HG02642 (cell line): ENCODE results near the gene ARHGEF18.
A peak's percentile ranks its signal among the peaks of the same experiment; 100 is the strongest.
"Not testable (repeated sequence)": the region's sequence is repeated elsewhere in the genome, so short reads cannot be mapped to it uniquely, and the experiment has no call there.

Experiments
- ATAC-seq: cut with Tn5 transposase; IDR thresholded peaks from one replicate; pipeline ENCODE4 v1.9.1; 2021; ENCODE audit warnings: mild to moderate bottlenecking; ENCODE audit not compliant: unreplicated experiment, poor library complexity

ARHGEF18 gene

GRCh38 chr19:7348587-7349230 lies at the start of gene ARHGEF18:
Gene ARHGEF18 (plus strand): TSS chr19:7348937. CDS start chr19:7362891, 13,954 bp downstream.
- no peak for ATAC-seq

- ATAC-seq: no peak
Measured at GRCh38 chr19:7301525-7301924, 47.2 kb upstream of the ARHGEF18 start.

- ATAC-seq: no peak
Measured at GRCh38 chr19:7303470-7303869, 45.3 kb upstream of the ARHGEF18 start.

- no peak for ATAC-seq
Measured at GRCh38 chr19:7304200-7304599, 44.5 kb upstream of the ARHGEF18 start.

- no peak for ATAC-seq
Measured at GRCh38 chr19:7307590-7308218, 41.0 kb upstream of the ARHGEF18 start.

GRCh38 chr19:7308327-7308726 lies 40.4 kb upstream of the ARHGEF18 start:
- ATAC-seq: not testable (repeated sequence)

- ATAC-seq: no peak
Measured at GRCh38 chr19:7311911-7312310, 36.8 kb upstream of the ARHGEF18 start.

- no peak for ATAC-seq
Measured at GRCh38 chr19:7312816-7313215, 35.9 kb upstream of the ARHGEF18 start.

GRCh38 chr19:7318176-7318575 lies 30.6 kb upstream of the ARHGEF18 start:
- ATAC-seq: no peak

GRCh38 chr19:7326105-7326877 lies 22.4 kb upstream of the ARHGEF18 start:
- ATAC-seq: no peak

- ATAC-seq: no peak
Measured at GRCh38 chr19:7327802-7328201, 20.9 kb upstream of the ARHGEF18 start.

- no peak for ATAC-seq
Measured at GRCh38 chr19:7328647-7329046, 20.1 kb upstream of the ARHGEF18 start.

GRCh38 chr19:7331446-7331845 lies 17.3 kb upstream of the ARHGEF18 start:
- no peak for ATAC-seq

- no peak for ATAC-seq
Measured at GRCh38 chr19:7333198-7334118, 15.3 kb upstream of the ARHGEF18 start.

GRCh38 chr19:7336321-7336973 lies 12.3 kb upstream of the ARHGEF18 start:
- no peak for ATAC-seq

GRCh38 chr19:7337380-7338194 lies 11.2 kb upstream of the ARHGEF18 start:
- ATAC-seq: peak; percentile 78

GRCh38 chr19:7340959-7341837 lies 7.5 kb upstream of the ARHGEF18 start:
- no peak for ATAC-seq

GRCh38 chr19:7342143-7342542 lies 6.6 kb upstream of the ARHGEF18 start:
- no peak for ATAC-seq
